Measurements from ENCODE around the gene MCF2L. TPM values are rescaled to one million over a fixed set of nuclear protein-coding genes. Genes with fewer than 3 reads are reported as not detected.

The MCF2L gene
- total RNA-seq, 2 donors from 2014 or later: 47.6 to 64.7 TPM

GRCh38 chr13:112982281-112983041 lies 13.4 kb downstream of the MCF2L start:
- H3K36me3 ChIP-seq: no peaks in the 10 kb centered on the region
- no peak for DNase-seq (ENCODE audit: low spot score)
- TF ChIP-seq POLR2A (IDR thresholded peaks at IDR 0.05) (no peak), CTCF (IDR thresholded peaks at IDR 0.05) (no peak), POLR2AphosphoS5 (IDR thresholded peaks at IDR 0.05) (no peak)
- H3K4me3 ChIP-seq: no peak overlapping the region
- no peaks in the 10 kb centered on the region for H3K9me3 ChIP-seq
- peaks cover 2% of the 10 kb centered on the region for H3K4me1 ChIP-seq (replicated peaks)
- WGBS: 84% methylated on average over 32 of the region's 33 CpGs
- H3K27ac ChIP-seq: no peak overlapping the region
- no peaks in the 10 kb centered on the region for H3K27me3 ChIP-seq (replicated peaks; ENCODE audit: insufficient read depth)
- intact Hi-C loops (cut with DNase I): no loop called here

DNA sequence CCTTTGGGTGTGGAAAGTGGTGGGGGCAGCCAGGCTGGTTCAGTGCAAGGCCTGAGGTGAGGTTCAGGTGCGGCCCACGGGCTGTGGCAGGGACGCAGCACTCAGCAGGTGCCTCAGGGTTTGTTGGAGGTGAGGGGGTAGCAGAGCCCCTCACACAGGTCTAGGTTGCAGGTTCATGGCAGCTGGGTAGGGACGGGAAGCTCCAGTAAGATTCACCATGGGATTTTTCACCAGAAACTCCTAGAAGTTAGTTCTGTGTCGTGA lies 14.0 kb downstream of the MCF2L start:
- Histone ChIP-seq H3K27me3 (replicated peaks; ENCODE audit: insufficient read depth) (no peaks in the 10 kb centered on the region), H3K9me3 (no peaks in the 10 kb centered on the region), H3K4me3 (no peak overlapping the region), H3K27ac (no peak overlapping the region), H3K36me3 (no peaks in the 10 kb centered on the region), H3K4me1 (replicated peaks) (peaks cover 2% of the 10 kb centered on the region)
- TF ChIP-seq POLR2A (IDR thresholded peaks at IDR 0.05) (no peak), POLR2AphosphoS5 (IDR thresholded peaks at IDR 0.05) (no peak), CTCF (IDR thresholded peaks at IDR 0.05) (no peak)
- intact Hi-C loops (cut with DNase I): no loop called here
- 89% methylated on average over 5 of the region's 5 CpGs for WGBS
- no peak for DNase-seq (ENCODE audit: low spot score)

- Histone ChIP-seq H3K27me3 (replicated peaks; ENCODE audit: insufficient read depth) (no peaks in the 10 kb centered on the region), H3K4me3 (no peak overlapping the region), H3K36me3 (no peaks in the 10 kb centered on the region), H3K9me3 (no peaks in the 10 kb centered on the region), H3K27ac (no peak overlapping the region), H3K4me1 (replicated peaks) (peaks cover 2% of the 10 kb centered on the region)
- DNase-seq (ENCODE audit: low spot score): no peak
- intact Hi-C loops (cut with DNase I): no loop called here
- WGBS: 79% methylated on average over 27 of the region's 27 CpGs
- TF ChIP-seq POLR2A (IDR thresholded peaks at IDR 0.05) (no peak), POLR2AphosphoS5 (IDR thresholded peaks at IDR 0.05) (no peak), CTCF (IDR thresholded peaks at IDR 0.05) (no peak)
Measured at GRCh38 chr13:112983428-112984196, 14.6 kb downstream of the MCF2L start.

DNA sequence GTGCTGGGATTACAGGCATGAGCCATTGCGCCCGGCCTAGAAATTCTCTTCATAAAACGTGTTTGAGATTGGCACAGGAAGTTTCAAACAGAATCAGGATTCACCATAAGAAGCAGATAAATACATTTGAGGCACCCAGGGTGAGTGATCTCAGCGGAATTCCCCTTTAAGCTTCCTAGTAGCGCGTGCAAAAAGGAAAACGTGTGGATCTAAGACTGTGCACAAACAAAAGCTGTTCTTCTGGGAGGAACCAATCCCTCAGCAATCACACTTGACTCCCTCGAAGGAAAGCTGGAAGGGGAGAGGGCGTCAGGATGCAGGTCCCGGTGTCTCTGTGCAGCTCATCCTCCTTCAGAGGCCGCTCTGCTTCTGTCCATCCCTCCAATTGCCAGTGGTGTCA lies 15.5 kb downstream of the MCF2L start:
- H3K9me3 ChIP-seq: no peaks in the 10 kb centered on the region
- H3K36me3 ChIP-seq: no peaks in the 10 kb centered on the region
- TF ChIP-seq CTCF (IDR thresholded peaks at IDR 0.05) (no peak), POLR2A (IDR thresholded peaks at IDR 0.05) (no peak)
- intact Hi-C loops (cut with DNase I): no loop called here
- peak overlapping the region; percentile 61 to 69 for H3K27ac ChIP-seq
- no peaks in the 10 kb centered on the region for H3K27me3 ChIP-seq (replicated peaks; ENCODE audit: insufficient read depth)
- peak overlapping the region; percentile 25 to 28 for H3K4me3 ChIP-seq
- WGBS: 61% methylated on average over 11 of the region's 11 CpGs
- H3K4me1 ChIP-seq (replicated peaks): peaks cover 2% of the 10 kb centered on the region
- DNase-seq (ENCODE audit: low spot score): no peak
